A549 (cell line): Measurements from ENCODE around the gene TCAP. TPM values are rescaled to one million over a fixed set of nuclear protein-coding genes. Genes with fewer than 3 reads are reported as not detected.

ENCODE experiments used
- ATAC-seq, 2 experiments: fragments of 200-7000 bp in 1 of 2; fragments of >200 bp in 1 of 2; cut with Nextera tagmentation in 1 of 2; cut with Tn5 transposase in 1 of 2; 3 replicates each; pipeline versions ENCODE4 v1.8.0 to v1.9.1; 2018 to 2020; ENCODE audit warnings: mild to moderate bottlenecking in 1 of 2, moderate library complexity in 1 of 2
- CTCF ChIA-PET: fragments of 300-600 bp; sonication (Branson Sonifier 250); formaldehyde crosslinking; extraction: SDS; loops from one replicate; lab custom pipeline; 2021; ENCODE audit warnings: antibody characterized with exemption, inconsistent platforms; lab: Yijun Ruan, JAX
- POLR2A ChIA-PET: fragments of 350-600 bp; formaldehyde crosslinking; extraction: SDS; loops from one replicate; lab custom pipeline; 2021; ENCODE audit warnings: antibody characterized with exemption, inconsistent platforms; lab: Yijun Ruan, JAX
- DNase-seq, 2 experiments: peaks; one replicate each; pipeline versions ENCODE4 v3.0.0 to v3.0.0-alpha.2; 2011 to 2016; ENCODE audit warnings: low read depth in 1 of 2, low spot score in 1 of 2
- FAIRE-seq: peaks from 2 replicates; lab custom pipeline; 2011; peaks lifted over from hg19 to GRCh38; lab: Jason Lieb, UNC
- H3K27ac ChIP-seq, 2 experiments: fragments of >200 bp; sonication (Bioruptor Twin); formaldehyde crosslinking; 3 replicates each; pipeline ENCODE4 v1.5.1; 2016 to 2017
- H3K4me1 ChIP-seq: fragments of >200 bp; sonication (Bioruptor Twin); formaldehyde crosslinking; 3 replicates; pipeline ENCODE4 v1.6.1; 2016
- H3K4me2 ChIP-seq: fragments of >200 bp; sonication (Bioruptor Twin); formaldehyde crosslinking; 3 replicates; pipeline ENCODE4 v1.6.1; 2016
- H3K4me3 ChIP-seq: fragments of >200 bp; sonication (Bioruptor Twin); formaldehyde crosslinking; 3 replicates; pipeline ENCODE4 v1.5.1; 2016
- H3K9me3 ChIP-seq: fragments of >200 bp; sonication (Bioruptor Twin); formaldehyde crosslinking; 3 replicates; pipeline ENCODE4 v1.6.1; 2016
- ATOH8 ChIP-seq: fragments of 250-450 bp; sonication (Bioruptor Pico); IDR thresholded peaks from 2 replicates; pipeline ENCODE4 v1.5.0; 2020; ENCODE audit warnings: low read depth, mild to moderate bottlenecking, moderate library complexity
- BHLHE40 ChIP-seq: IDR thresholded peaks from 2 replicates; pipeline ENCODE4 v1.6.1; 2012; ENCODE audit warnings: low read depth, low read length, inconsistent platforms
- CBX2 ChIP-seq: fragments of 200-600 bp; sonication (generic); IDR thresholded peaks from 2 replicates; pipeline ENCODE4 v1.6.1; 2016; ENCODE audit warnings: low read depth, mild to moderate bottlenecking, borderline replicate concordance
- CEBPB ChIP-seq, 2 experiments: fragments of >200 bp in 1 of 2; sonication (Bioruptor Twin) in 1 of 2; formaldehyde crosslinking in 1 of 2; IDR thresholded peaks; 2 replicates each; pipeline ENCODE4 v1.6.1; 2012 to 2016
- CHD2 ChIP-seq: fragments of 150-350 bp; IDR thresholded peaks from 2 replicates; pipeline ENCODE4 v1.6.1; 2014; ENCODE audit warnings: low read length; ENCODE audit not compliant: partially characterized antibody
- CHD4 ChIP-seq: fragments of 200-600 bp; sonication (generic); IDR thresholded peaks from 2 replicates; pipeline ENCODE4 v1.6.1; 2016; ENCODE audit warnings: antibody characterized with exemption, mild to moderate bottlenecking, borderline replicate concordance
- CTCF ChIP-seq: fragments of >200 bp; sonication (Bioruptor Twin); formaldehyde crosslinking; IDR thresholded peaks from 3 replicates; pipeline ENCODE4 v1.5.1; 2016
- E2F6 ChIP-seq: IDR thresholded peaks from 2 replicates; pipeline ENCODE4 v1.6.1; 2012; ENCODE audit warnings: low read depth, borderline replicate concordance
- EHF ChIP-seq: fragments of 250-450 bp; sonication (Bioruptor Pico); IDR thresholded peaks from 2 replicates; pipeline ENCODE4 v1.5.0; 2020; ENCODE audit warnings: mild to moderate bottlenecking
- EHMT2 ChIP-seq: fragments of 200-600 bp; sonication (generic); IDR thresholded peaks from 2 replicates; pipeline ENCODE4 v1.6.1; 2016; ENCODE audit warnings: antibody characterized with exemption, low read depth, mild to moderate bottlenecking, moderate library complexity
- ESRRA ChIP-seq: fragments of 150-350 bp; IDR thresholded peaks from 2 replicates; pipeline ENCODE4 v1.6.1; 2014; ENCODE audit warnings: mild to moderate bottlenecking, low read length, borderline replicate concordance
- FOSB ChIP-seq: fragments of 250-450 bp; sonication (Bioruptor Pico); IDR thresholded peaks from 2 replicates; pipeline ENCODE4 v1.5.0; 2020; ENCODE audit warnings: mild to moderate bottlenecking, moderate library complexity
- FOSL2 ChIP-seq, 2 experiments: fragments of 450-650 bp in 1 of 2; fragments of >200 bp in 1 of 2; sonication (Bioruptor Twin) in 1 of 2; formaldehyde crosslinking; IDR thresholded peaks; 2 replicates each; pipeline versions ENCODE4 v1.5.0 to v1.6.1; 2016 to 2020; ENCODE audit warnings: mild to moderate bottlenecking in 1 of 2, moderate library complexity in 1 of 2
- HES2 ChIP-seq: fragments of >200 bp; sonication (Bioruptor Twin); formaldehyde crosslinking; IDR thresholded peaks from 2 replicates; pipeline ENCODE4 v1.6.1; 2016
- HEYL ChIP-seq: fragments of 250-450 bp; sonication (Bioruptor Pico); IDR thresholded peaks from 2 replicates; pipeline ENCODE4 v1.8.0; 2021; ENCODE audit warnings: mild to moderate bottlenecking, moderate library complexity
- HMGXB4 ChIP-seq: fragments of 250-450 bp; sonication (Bioruptor Pico); IDR thresholded peaks from 2 replicates; pipeline ENCODE4 v1.5.0; 2021; ENCODE audit warnings: mild to moderate bottlenecking, moderate library complexity, borderline replicate concordance
- HOXA7 ChIP-seq: fragments of 250-450 bp; sonication (Bioruptor Pico); IDR thresholded peaks from 2 replicates; pipeline ENCODE4 v1.5.0; 2020; ENCODE audit warnings: mild to moderate bottlenecking, moderate library complexity
- HOXB5 ChIP-seq: fragments of 250-450 bp; sonication (Bioruptor Pico); IDR thresholded peaks from 2 replicates; pipeline ENCODE4 v1.5.0; 2020; ENCODE audit warnings: mild to moderate bottlenecking, moderate library complexity
- KDM1A ChIP-seq: fragments of 200-600 bp; sonication (generic); IDR thresholded peaks from 2 replicates; pipeline ENCODE4 v1.6.1; 2016; ENCODE audit warnings: low read depth, mild to moderate bottlenecking
- MYC ChIP-seq: IDR thresholded peaks from 2 replicates; pipeline ENCODE4 v1.6.1; 2012; ENCODE audit warnings: mild to moderate bottlenecking, inconsistent platforms, low read length, improper control_type of control experiment, borderline replicate concordance
- NFE2L2 ChIP-seq: fragments of 150-350 bp; conservative IDR thresholded peaks from 2 replicates; pipeline ENCODE4 v1.6.1; 2014; ENCODE audit warnings: low read length
- PHF8 ChIP-seq: fragments of 200-600 bp; sonication (generic); IDR thresholded peaks from 2 replicates; pipeline ENCODE4 v1.6.1; 2016; ENCODE audit warnings: low read depth, mild to moderate bottlenecking, antibody characterized with exemption, moderate library complexity, borderline replicate concordance
- POLR2AphosphoS2 ChIP-seq: conservative IDR thresholded peaks from 2 replicates; pipeline ENCODE4 v1.6.1; 2012; ENCODE audit warnings: low read length, improper control_type of control experiment, inconsistent platforms
- RAD21 ChIP-seq, 2 experiments: fragments of >200 bp in 1 of 2; sonication (Bioruptor Twin) in 1 of 2; formaldehyde crosslinking in 1 of 2; IDR thresholded peaks in 1 of 2; conservative IDR thresholded peaks in 1 of 2; 2 replicates in 1 of 2; 3 replicates in 1 of 2; pipeline ENCODE4 v1.6.1; 2012 to 2018; ENCODE audit warnings: inconsistent platforms in 1 of 2
- RARB ChIP-seq: fragments of 250-450 bp; sonication (Bioruptor Pico); IDR thresholded peaks from 2 replicates; pipeline ENCODE4 v1.8.0; 2021; ENCODE audit warnings: mild to moderate bottlenecking, moderate library complexity
- SMC3 ChIP-seq: fragments of >200 bp; sonication (Bioruptor Twin); formaldehyde crosslinking; IDR thresholded peaks from 3 replicates; pipeline ENCODE4 v1.6.1; 2018; ENCODE audit warnings: inconsistent platforms
- TFCP2L1 ChIP-seq: fragments of 250-450 bp; sonication (Bioruptor Pico); IDR thresholded peaks from 2 replicates; pipeline ENCODE4 v1.5.0; 2021; ENCODE audit warnings: mild to moderate bottlenecking
- ZC3H11A ChIP-seq: fragments of 450-650 bp; IDR thresholded peaks from 2 replicates; pipeline ENCODE4 v1.6.1; 2014; ENCODE audit warnings: antibody characterized with exemption, mild to moderate bottlenecking
- ZNF302 ChIP-seq: fragments of 250-450 bp; sonication (Bioruptor Pico); IDR thresholded peaks from 2 replicates; pipeline ENCODE4 v1.9.0; 2021; ENCODE audit warnings: inconsistent platforms, mild to moderate bottlenecking, moderate library complexity
- ZSCAN20 ChIP-seq: fragments of 250-450 bp; sonication (Bioruptor Pico); IDR thresholded peaks from 2 replicates; pipeline ENCODE4 v1.8.0; 2022; ENCODE audit warnings: mild to moderate bottlenecking, moderate library complexity
- WGBS: methylation state at CpG from one replicate; pipeline ENCODE4 v1.1.6; 2017; ENCODE audit errors: missing lambda C conversion rate; 5-methylcytosine and 5-hydroxymethylcytosine counted together
- polyA plus RNA-seq, 4 experiments: library from polyadenylated mRNA; depleted of rRNA in 3 of 4; stranded (reverse); fragments of >200 nt; fragmentation: RNase III in 1 of 4; extraction: RNeasy Plus Mini Kit Qiagen cat#74134 plus additional on column Dnase treatment in 1 of 4; gene quantifications; 2 replicates in 3 of 4; 3 replicates in 1 of 4; pipeline ENCODE4 v1.2.3, GENCODE V29; 2011 to 2017

TCAP gene
- polyA plus RNA-seq, 2 of the 4 experiments (the other 2 are of a cell fraction), result 0.41 to 1.2 TPM

- peak within 1 kb of the TSS; percentile 61 for H3K4me3 ChIP-seq
- H3K27ac ChIP-seq, result peak within 1 kb of the TSS; percentile 80 to 92
- H3K4me1 ChIP-seq, result peaks cover 7% of the 10 kb centered on the region
- 3% methylated on average over 42 of the region's 45 CpGs for WGBS
- FAIRE-seq, result no peak
- DNase-seq, result peak; percentile 96 to 99
- POLR2A ChIA-PET, result interaction anchor here (0.5 to 2.9 kb wide), 20 partner anchors 9 to 488 kb away, joined by 3 to 60 read pairs (median 4); partner anchors contain the start of genes ERBB2, MIEN1, PNMT and RPL19
- CTCF ChIA-PET, result interaction anchor here (0.5 to 50.7 kb wide), 14 partner anchors 9 to 66 kb away, joined by 3 to 1391 read pairs (median 4); partner anchors contain the start of genes ERBB2, MIEN1, PNMT and PPP1R1B
- peak; percentile 96 to 97 for ATAC-seq
- no peaks in the 10 kb centered on the region for H3K9me3 ChIP-seq
- H3K4me2 ChIP-seq, result peak within 1 kb of the TSS; percentile 87
- TF ChIP-seq HEYL (CRISPR knock-in tag) (no peak), SMC3 (no peak), HES2 (no peak), PHF8 (peak; percentile 82; the same call in 1 of the 2 replicates), FOSB (CRISPR knock-in tag) (no peak), ZNF302 (no peak), HOXB5 (no peak), CHD2 (no peak), CEBPB (IDR thresholded peaks at IDR 0.05) (no peak), ATOH8 (CRISPR knock-in tag) (0 out of 2 replicates have a peak, but pooled peaks have one; percentile 26), KDM1A (no peak), EHF (peak; percentile 55; the same call in 1 of the 2 replicates), CBX2 (no peak), HMGXB4 (no peak), BHLHE40 (no peak), EHMT2 (peak; percentile 64; the same call in 1 of the 2 replicates), ZC3H11A (no peak), CTCF (0 out of 3 replicates have a peak, but pooled peaks have one; percentile 5), ESRRA (no peak), NFE2L2 (no peak), ZSCAN20 (CRISPR knock-in tag) (no peak), RARB (no peak), RAD21 (conservative IDR thresholded peaks at IDR 0.05 in 1 of 2, IDR thresholded peaks at IDR 0.05 in 1 of 2) (no peak; a peak in 1 of 5 replicates), POLR2AphosphoS2 (no peak), HOXA7 (CRISPR knock-in tag) (no peak), TFCP2L1 (0 out of 2 replicates have a peak, but pooled peaks have one; percentile 28), FOSL2 (IDR thresholded peaks at IDR 0.05) (no peak), FOSL2 (CRISPR knock-in tag; IDR thresholded peaks at IDR 0.05) (no peak), E2F6 (no peak), MYC (peak; percentile 28; the same call in 1 of the 2 replicates), CHD4 (no peak)
These were observed 22.7 kb downstream of the TCAP start, which contains the start of gene PGAP3 for GRCh38 chr17:39687546-39688474. Gene PGAP3 (minus strand): TSS chr17:39688057. CDS start chr17:39688014, 43 bp downstream.
